T follicular helper cell (primary cell): ENCODE data around the gene PTPRT.

ENCODE experiments used
- DNase-seq: peaks from one replicate; pipeline ENCODE4 v3.0.0-alpha.2; 2020; ENCODE audit warnings: low read depth

The PTPRT gene

GRCh38 chr20:42461965-42462593, 727.6 kb downstream of the PTPRT start:
- DNase-seq, result no peak

- no peak for DNase-seq
Measured at GRCh38 chr20:42461291-42461690, 728.4 kb downstream of the PTPRT start.

- no peak for DNase-seq
Measured at GRCh38 chr20:42447270-42447669, 742.4 kb downstream of the PTPRT start.

- no peak for DNase-seq
Measured at GRCh38 chr20:42444799-42445198, 744.9 kb downstream of the PTPRT start.

- DNase-seq, result no peak
Measured at GRCh38 chr20:42443200-42443599, 746.5 kb downstream of the PTPRT start.

- no peak for DNase-seq
Measured at GRCh38 chr20:42442716-42443115, 747.0 kb downstream of the PTPRT start.

GRCh38 chr20:42441864-42442331, 747.8 kb downstream of the PTPRT start:
- no peak for DNase-seq

- no peak for DNase-seq
Measured at GRCh38 chr20:42441196-42441863, 748.4 kb downstream of the PTPRT start.

GRCh38 chr20:42435230-42435629, 754.5 kb downstream of the PTPRT start:
- DNase-seq, result no peak

GRCh38 chr20:42432496-42433334, 757.0 kb downstream of the PTPRT start:
- DNase-seq, result no peak

- no peak for DNase-seq
Measured at GRCh38 chr20:42430598-42430997, 759.1 kb downstream of the PTPRT start.

GRCh38 chr20:42429761-42430458, 759.8 kb downstream of the PTPRT start:
- DNase-seq, result no peak

GRCh38 chr20:42419814-42420532, 769.7 kb downstream of the PTPRT start:
- DNase-seq, result no peak

- DNase-seq, result no peak
Measured at GRCh38 chr20:42406826-42407225, 782.9 kb downstream of the PTPRT start.

- DNase-seq, result no peak
Measured at GRCh38 chr20:42402455-42402854, 787.3 kb downstream of the PTPRT start.

GRCh38 chr20:42401613-42402012, 788.1 kb downstream of the PTPRT start:
- no peak for DNase-seq

- no peak for DNase-seq
Measured at GRCh38 chr20:42399802-42400201, 789.9 kb downstream of the PTPRT start.

GRCh38 chr20:42392442-42392841, 797.3 kb downstream of the PTPRT start:
- DNase-seq, result no peak

- no peak for DNase-seq
Measured at GRCh38 chr20:42391807-42392206, 797.9 kb downstream of the PTPRT start.

- DNase-seq, result no peak
Measured at GRCh38 chr20:42380287-42380686, 809.4 kb downstream of the PTPRT start.

GRCh38 chr20:42379385-42379784, 810.3 kb downstream of the PTPRT start:
- no peak for DNase-seq

- DNase-seq, result no peak
Measured at GRCh38 chr20:42378826-42379225, 810.9 kb downstream of the PTPRT start.
